GM12878 (cell line): ENCODE results near the gene ZNF107. TPM values are rescaled to one million over a fixed set of nuclear protein-coding genes. Genes with fewer than 3 reads are reported as not detected.

Experiments
- ATAC-seq: fragments of 200-7000 bp; cut with Tn5 transposase; 3 replicates; pipeline ENCODE4 v1.9.1; 2020; ENCODE audit warnings: mild to moderate bottlenecking, moderate library complexity
- BruUV-seq: library from RNA; stranded (reverse); fragments of 400-500 nt; replicated peaks from 2 replicates; lab custom pipeline; 2021; lab: Mats Ljungman, UMichigan
- CTCF ChIA-PET: fragments of 300-600 bp; sonication (Branson Sonifier 250); formaldehyde crosslinking; extraction: SDS; loops from one replicate; lab custom pipeline; 2021; ENCODE audit warnings: inconsistent platforms; lab: Yijun Ruan, JAX
- POLR2A ChIA-PET: fragments of 350-600 bp; formaldehyde crosslinking; extraction: SDS; loops from one replicate; lab custom pipeline; 2021; ENCODE audit warnings: inconsistent platforms; lab: Charles Lee
- RAD21 ChIA-PET: fragments of 300-600 bp; sonication (Branson Sonifier 250); formaldehyde crosslinking; loops from one replicate; lab custom pipeline; 2023; ENCODE audit warnings: antibody characterized with exemption; ENCODE audit not compliant: unreplicated experiment; lab: Charles Lee
- SMC1A ChIA-PET: fragments of 300-600 bp; sonication (Branson Sonifier 250); formaldehyde crosslinking; loops from one replicate; lab custom pipeline; 2023; ENCODE audit not compliant: unreplicated experiment, uncharacterized antibody; lab: Charles Lee
- DNase-seq: peaks from one replicate; pipeline ENCODE4 v3.0.0-alpha.2; 2011; ENCODE audit warnings: low read depth, low spot score
- FAIRE-seq: peaks from 3 replicates; lab custom pipeline; 2011; peaks lifted over from hg19 to GRCh38; lab: Jason Lieb, UNC
- H2AFZ ChIP-seq: 2 replicates; pipeline ENCODE4 v1.6.0; 2011; ENCODE audit warnings: low read depth, low read length, control low read depth; ENCODE audit not compliant: control insufficient read depth
- H3K27ac ChIP-seq: 2 replicates; pipeline ENCODE4 v1.5.1; 2011; ENCODE audit warnings: control low read depth; ENCODE audit not compliant: control insufficient read depth, insufficient read depth
- H3K27me3 ChIP-seq, 2 experiments: replicated peaks in 1 of 2; 2 replicates each; pipeline versions ENCODE4 v1.6.0 to v1.6.1; 2011; ENCODE audit warnings: low read length in 1 of 2; ENCODE audit not compliant: control insufficient read depth in 2 of 2, insufficient read depth in 2 of 2
- H3K36me3 ChIP-seq, 2 experiments: 2 replicates each; pipeline ENCODE4 v1.5.1; 2011; ENCODE audit warnings: low read length in 1 of 2; ENCODE audit not compliant: control insufficient read depth in 2 of 2, insufficient read depth in 2 of 2
- H3K4me1 ChIP-seq: 2 replicates; pipeline ENCODE4 v1.6.1; 2011; ENCODE audit warnings: mild to moderate bottlenecking, low read length, moderate library complexity, mixed read lengths; ENCODE audit not compliant: control insufficient read depth, insufficient read depth
- H3K4me2 ChIP-seq: 2 replicates; pipeline ENCODE4 v1.6.0; 2011; ENCODE audit warnings: control low read depth; ENCODE audit not compliant: control insufficient read depth, insufficient read depth
- H3K4me3 ChIP-seq: fragments of 200-600 bp; sonication (generic); 2 replicates; pipeline ENCODE4 v1.5.1; 2016
- H3K79me2 ChIP-seq: 2 replicates; pipeline ENCODE4 v1.6.0; 2011; ENCODE audit warnings: low read length; ENCODE audit not compliant: control insufficient read depth, insufficient read depth
- H3K9ac ChIP-seq: 2 replicates; pipeline ENCODE4 v1.8.0; 2011; ENCODE audit warnings: low read length, control low read depth, mixed read lengths; ENCODE audit not compliant: control insufficient read depth, insufficient read depth
- H3K9me3 ChIP-seq: replicated peaks from 3 replicates; pipeline ENCODE4 v1.5.1; 2011; ENCODE audit warnings: mild to moderate bottlenecking, low read length; ENCODE audit not compliant: control insufficient read depth, insufficient read depth
- H4K20me1 ChIP-seq: 2 replicates; pipeline ENCODE4 v1.6.0; 2011; ENCODE audit not compliant: control insufficient read depth, insufficient read depth
- DPF2 ChIP-seq: fragments of 450-650 bp; IDR thresholded peaks from 2 replicates; pipeline ENCODE4 v1.6.1; 2017; ENCODE audit warnings: mild to moderate bottlenecking
- EGR1 ChIP-seq, 2 experiments: IDR thresholded peaks; 1 replicate in 1 of 2; 2 replicates in 1 of 2; pipeline ENCODE4 v1.6.1; 2011 to 2012; ENCODE audit warnings: low read depth in 2 of 2, low read length in 2 of 2, borderline replicate concordance in 1 of 2, mild to moderate bottlenecking in 1 of 2, moderate library complexity in 1 of 2
- FOXM1 ChIP-seq: IDR thresholded peaks from 2 replicates; pipeline ENCODE4 v1.6.1; 2012; ENCODE audit warnings: low read depth, mild to moderate bottlenecking, inconsistent platforms, low read length, moderate library complexity
- IRF4 ChIP-seq: IDR thresholded peaks from 2 replicates; pipeline ENCODE4 v1.6.1; 2011; ENCODE audit warnings: low read depth, low read length
- JUNB ChIP-seq: IDR thresholded peaks from 2 replicates; pipeline ENCODE4 v1.6.1; 2016; ENCODE audit warnings: antibody characterized with exemption, mild to moderate bottlenecking
- KAT2A ChIP-seq: conservative IDR thresholded peaks from 2 replicates; pipeline ENCODE4 v1.6.1; 2011; ENCODE audit warnings: low read depth, low read length; ENCODE audit not compliant: control insufficient read depth
- MTA3 ChIP-seq: IDR thresholded peaks from 2 replicates; pipeline ENCODE4 v1.6.1; 2012; ENCODE audit warnings: low read length, inconsistent platforms, borderline replicate concordance
- SUPT20H ChIP-seq: IDR thresholded peaks from 2 replicates; pipeline ENCODE4 v1.6.1; 2011; ENCODE audit warnings: low read depth, mild to moderate bottlenecking, low read length, moderate library complexity, borderline replicate concordance; ENCODE audit not compliant: control insufficient read depth
- ZNF24 ChIP-seq: fragments of 450-650 bp; IDR thresholded peaks from 2 replicates; pipeline ENCODE4 v1.6.1; 2017; ENCODE audit warnings: antibody characterized with exemption, mild to moderate bottlenecking
- WGBS: methylation state at CpG from one replicate; pipeline ENCODE4 v1.1.6; 2016; ENCODE audit warnings: low lambda C conversion rate; ENCODE audit not compliant: insufficient replicate concordance, insufficient coverage; ENCODE audit errors: missing lambda C conversion rate; 5-methylcytosine and 5-hydroxymethylcytosine counted together
- in situ Hi-C: fragments of 300-500 bp; cut with MboI; formaldehyde crosslinking; loops from 9 replicates; pipeline ENCODE4 v1.14.3; 2018; ENCODE audit warnings: mixed read lengths
- intact Hi-C: fragments of 100-400 bp; cut with micrococcal nuclease; formaldehyde crosslinking; loops from one replicate; pipeline ENCODE4 v1.14.2; 2022; ENCODE audit not compliant: unreplicated experiment
- polyA plus RNA-seq, 11 experiments: library from polyadenylated mRNA; depleted of rRNA in 4 of 11; unstranded in 6 of 11; stranded (reverse) in 5 of 11; fragments of >200 nt; fragmentation: Nextera tagmentation in 4 of 11; fragmentation: Illumina TruSeq in 1 of 11; extraction: Ambion mirVana in 4 of 11; extraction: Trizol in 1 of 11; gene quantifications; 1 replicate in 1 of 11; 2 replicates in 10 of 11; pipeline versions ENCODE4 v1.2.1 to v1.2.3, GENCODE V29; 2011 to 2016; ENCODE audit warnings: inconsistent platforms in 2 of 11, missing spikeins in 2 of 11, low read depth in 1 of 11
- total RNA-seq, 4 experiments: library from RNA; depleted of rRNA in 3 of 4; stranded (reverse); fragments of >200 nt in 3 of 4; fragmentation: Illumina TruSeq in 1 of 4; extraction: Trizol in 1 of 4; gene quantifications; 2 replicates each; pipeline versions ENCODE4 v1.2.1 to v1.2.3, GENCODE V29; 2013 to 2021

The ZNF107 gene
- total and polyA plus RNA-seq, 10 of the 15 experiments (the other 5 are each of a cell fraction or from before 2014, with no cell fraction given): 3.2 to 23.3 (median 13.7) TPM

DNA sequence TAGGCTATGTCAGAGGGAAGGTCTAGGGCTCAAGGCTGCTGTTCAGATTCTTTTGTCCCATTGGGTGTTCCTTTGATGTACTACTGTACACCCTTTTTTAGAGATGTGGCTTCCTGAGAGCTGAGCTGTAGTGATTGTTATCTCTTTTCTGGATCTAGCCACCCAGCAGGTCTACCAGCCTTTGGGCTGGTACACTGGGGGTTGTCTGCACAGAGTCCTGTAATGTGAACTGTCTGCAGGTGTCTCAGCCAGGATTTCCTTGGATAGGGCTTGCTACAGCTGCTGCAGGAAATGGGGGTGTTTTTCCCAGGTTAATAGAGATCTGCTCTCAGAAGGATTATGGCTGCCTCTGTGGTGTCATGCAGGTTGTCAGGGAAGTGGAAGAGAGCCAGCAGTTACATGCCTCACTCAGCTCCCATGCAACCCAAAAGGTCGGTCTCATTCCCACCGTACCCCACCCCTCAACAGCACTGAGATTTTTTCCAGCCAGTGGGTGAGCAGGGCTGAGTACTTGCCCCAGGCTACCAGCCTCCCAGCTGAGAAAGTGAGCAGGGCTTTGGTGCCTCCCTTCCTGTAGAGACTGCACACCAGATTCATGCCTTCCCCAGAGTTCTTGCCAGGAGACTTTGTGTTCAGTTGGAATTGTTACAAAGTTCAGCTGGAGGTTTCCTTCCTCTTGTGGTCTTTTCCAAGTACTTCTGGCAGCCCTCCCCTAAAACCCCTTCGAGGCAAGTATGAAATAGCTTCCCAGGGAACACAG is 63.3 kb downstream of the ZNF107 start:
- whole genome bisulfite sequencing: 5% methylated on average over 3 of the region's 3 CpGs
- ChIA-PET CTCF (no interaction called here), RAD21 (interaction anchor here (0.7 kb wide), 1 partner anchor 225 kb away, joined by 3 read pairs; no protein-coding TSS in a partner anchor), POLR2A (no interaction called here), SMC1A (no interaction called here)
- in situ Hi-C loops: no loop called here
- Histone ChIP-seq H3K4me2 (no peak overlapping the region), H3K4me1 (no peaks in the 10 kb centered on the region), H2AFZ (no peak overlapping the region), H3K4me3 (no peak overlapping the region), H3K9ac (no peak overlapping the region), H3K27ac (no peak overlapping the region), H3K79me2 (no peaks in the 10 kb centered on the region), H4K20me1 (no peaks in the 10 kb centered on the region), H3K9me3 (no peaks in the 10 kb centered on the region; the same call in 2 of the 3 replicates), H3K27me3 (no peaks in the 10 kb centered on the region), H3K36me3 (no peaks in the 10 kb centered on the region)
- DNase-seq: no peak
- intact Hi-C loops: no loop called here
- FAIRE-seq: no peak
- no peak for ATAC-seq
- TF ChIP-seq MTA3 (no peak), JUNB (no peak), SUPT20H (no peak), KAT2A (no peak), EGR1 (IDR thresholded peaks at IDR 0.05; ENCODE audit: borderline replicate concordance in 1 of 2, low read depth in 2 of 2, low read length in 2 of 2) (no peak), IRF4 (no peak), ZNF24 (no peak), DPF2 (no peak), FOXM1 (no peak)
- BruUV-seq: no TSS peak
